Measurements from ENCODE around the gene BLOC1S5.

GRCh38 chr6:8017276-8017701 is 46.9 kb downstream of the BLOC1S5 start:
- TF ChIP-seq ARNT (IDR thresholded peaks at IDR 0.05) = no peak
- TF ChIP-seq ARID5B (CRISPR knock-in tag; IDR thresholded peaks at IDR 0.05) = no peak
- TF ChIP-seq CTCF (CRISPR knock-in tag; IDR thresholded peaks at IDR 0.05) = no peak
- TF ChIP-seq GPN1 (CRISPR knock-in tag; IDR thresholded peaks at IDR 0.05; ENCODE audit: borderline replicate concordance) = no peak
- TF ChIP-seq CREM (IDR thresholded peaks at IDR 0.05) = no peak
- TF ChIP-seq CREM (CRISPR knock-in tag; IDR thresholded peaks at IDR 0.05) = no peak
- TF ChIP-seq ZNF619 (CRISPR knock-in tag; IDR thresholded peaks at IDR 0.05) = no peak
- TF ChIP-seq RAD21 (CRISPR knock-in tag; IDR thresholded peaks at IDR 0.05) = no peak
